ENCODE measurements around the gene NR2F1. TPM values are rescaled to one million over a fixed set of nuclear protein-coding genes. Genes with fewer than 3 reads are reported as not detected.

NR2F1 gene
- total RNA-seq, 1 donor from 2014 or later, result not detected

DNA sequence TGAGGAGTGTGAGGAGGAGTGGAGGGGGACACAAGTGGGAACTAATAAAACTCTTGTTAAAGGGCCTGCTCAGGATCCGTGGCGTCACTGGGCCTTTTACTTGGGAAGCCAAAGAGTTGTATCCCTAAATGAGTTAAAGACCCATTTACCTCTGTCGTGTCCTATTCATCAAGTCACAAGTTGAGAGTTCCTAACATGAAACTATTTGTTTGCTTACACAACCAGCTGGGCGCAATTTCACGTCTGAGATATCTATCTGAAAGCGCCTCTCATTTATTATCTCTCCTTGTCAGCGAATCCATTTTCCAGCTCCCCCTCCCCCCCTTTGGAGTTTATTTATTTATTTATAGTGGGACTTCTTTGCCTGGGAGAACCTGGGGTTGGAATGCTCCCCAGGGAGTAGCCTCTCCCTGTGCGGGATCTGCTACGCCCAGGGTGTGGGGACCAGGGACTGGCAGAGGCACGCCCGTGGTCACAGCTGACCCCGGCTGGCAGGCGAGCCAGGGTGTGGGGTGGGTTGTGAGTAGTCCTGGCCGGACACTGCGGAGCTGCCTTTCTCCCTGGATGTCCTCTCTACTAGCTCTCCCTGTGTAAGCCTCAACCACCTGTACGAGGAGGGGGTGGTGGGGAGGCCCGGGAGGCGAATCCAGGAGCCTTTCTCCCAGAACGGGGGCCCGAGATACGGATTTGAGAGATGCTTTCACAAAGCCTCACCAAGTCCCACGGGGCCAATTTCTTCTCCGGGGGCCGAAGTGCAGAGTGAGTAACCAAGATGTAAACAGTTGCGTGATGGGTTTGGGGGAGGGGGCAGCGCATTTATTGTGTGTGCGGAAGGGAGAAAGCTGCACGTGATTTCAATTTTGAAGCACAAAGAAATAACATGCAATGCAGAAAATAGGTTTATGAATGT, 15.3 kb downstream of the NR2F1 start:
- H3K9me3 Mint-ChIP-seq, result peaks cover 1% of the 10 kb centered on the region
- DNase-seq, result no peak
- no peak overlapping the region for H3K4me3 Mint-ChIP-seq
- CTCF ChIA-PET, result no interaction called here
- ATAC-seq (ENCODE audit: low read depth), result no peak
- no peaks in the 10 kb centered on the region for H3K4me1 Mint-ChIP-seq
- intact Hi-C loops (cut with micrococcal nuclease), result no loop called here
- TF ChIP-seq, protein P1, sequence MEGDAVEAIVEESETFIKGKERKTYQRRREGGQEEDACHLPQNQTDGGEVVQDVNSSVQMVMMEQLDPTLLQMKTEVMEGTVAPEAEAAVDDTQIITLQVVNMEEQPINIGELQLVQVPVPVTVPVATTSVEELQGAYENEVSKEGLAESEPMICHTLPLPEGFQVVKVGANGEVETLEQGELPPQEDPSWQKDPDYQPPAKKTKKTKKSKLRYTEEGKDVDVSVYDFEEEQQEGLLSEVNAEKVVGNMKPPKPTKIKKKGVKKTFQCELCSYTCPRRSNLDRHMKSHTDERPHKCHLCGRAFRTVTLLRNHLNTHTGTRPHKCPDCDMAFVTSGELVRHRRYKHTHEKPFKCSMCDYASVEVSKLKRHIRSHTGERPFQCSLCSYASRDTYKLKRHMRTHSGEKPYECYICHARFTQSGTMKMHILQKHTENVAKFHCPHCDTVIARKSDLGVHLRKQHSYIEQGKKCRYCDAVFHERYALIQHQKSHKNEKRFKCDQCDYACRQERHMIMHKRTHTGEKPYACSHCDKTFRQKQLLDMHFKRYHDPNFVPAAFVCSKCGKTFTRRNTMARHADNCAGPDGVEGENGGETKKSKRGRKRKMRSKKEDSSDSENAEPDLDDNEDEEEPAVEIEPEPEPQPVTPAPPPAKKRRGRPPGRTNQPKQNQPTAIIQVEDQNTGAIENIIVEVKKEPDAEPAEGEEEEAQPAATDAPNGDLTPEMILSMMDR (IDR thresholded peaks at IDR 0.05), result no peak
- POLR2A ChIA-PET, result no interaction called here
- H3K27me3 Mint-ChIP-seq, result peaks cover 34% of the 10 kb centered on the region
- H3K36me3 Mint-ChIP-seq (ENCODE audit: low read depth), result no peaks in the 10 kb centered on the region
- H3K27ac Mint-ChIP-seq, result no peak overlapping the region

- H3K36me3 Mint-ChIP-seq (ENCODE audit: low read depth), result no peaks in the 10 kb centered on the region
- H3K4me1 Mint-ChIP-seq, result peaks cover 2% of the 10 kb centered on the region
- intact Hi-C loops (cut with micrococcal nuclease), result no loop called here
- no peak for ATAC-seq (ENCODE audit: low read depth)
- CTCF ChIA-PET, result no interaction called here
- POLR2A ChIA-PET, result no interaction called here
- TF ChIP-seq, protein P1 (IDR thresholded peaks at IDR 0.05), result no peak
- peaks cover 4% of the 10 kb centered on the region for H3K9me3 Mint-ChIP-seq
- no peak overlapping the region for H3K27ac Mint-ChIP-seq
- H3K4me3 Mint-ChIP-seq, result no peak overlapping the region
- DNase-seq, result no peak
- H3K27me3 Mint-ChIP-seq, result peaks cover 32% of the 10 kb centered on the region
These were observed 16.0 kb downstream of the NR2F1 start for GRCh38 chr5:93599001-93599379.

DNA sequence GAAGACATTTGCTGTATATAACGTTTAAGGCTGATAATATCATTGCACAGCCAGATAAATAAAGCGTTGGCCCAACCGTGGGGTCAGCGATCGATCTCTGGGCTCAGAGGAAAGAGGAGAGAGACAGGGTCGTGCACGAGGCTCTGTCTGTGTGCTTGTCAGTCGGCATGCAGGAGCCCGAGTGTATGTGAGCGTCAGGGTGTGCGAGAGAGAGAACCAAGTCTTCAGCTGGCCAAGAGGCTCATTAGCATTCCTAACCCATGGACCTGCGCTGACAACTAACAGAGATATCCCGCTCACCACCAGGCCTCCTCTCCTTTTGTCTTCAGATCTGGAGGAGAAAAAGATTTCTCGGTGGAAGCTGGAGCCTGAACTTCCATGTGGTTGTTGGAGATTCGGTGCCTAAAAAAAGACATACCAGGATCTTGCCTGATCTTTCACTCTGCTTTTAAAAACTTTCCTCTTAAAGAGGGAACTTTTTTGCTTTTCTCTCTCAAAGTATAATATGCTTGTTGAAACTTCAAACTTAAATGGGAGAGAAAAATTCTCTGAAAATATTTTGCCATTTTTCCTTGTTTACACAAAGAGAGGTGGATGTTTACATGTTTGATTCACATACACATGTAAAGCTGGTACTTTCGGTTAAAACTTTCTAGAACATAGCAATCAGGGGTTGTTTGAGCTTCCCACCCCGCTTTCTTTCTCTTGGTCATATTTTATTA, 16.5 kb downstream of the NR2F1 start:
- Mint-ChIP-seq H3K4me3 (no peak overlapping the region), H3K36me3 (ENCODE audit: low read depth) (no peaks in the 10 kb centered on the region), H3K27ac (no peak overlapping the region), H3K27me3 (peaks cover 28% of the 10 kb centered on the region), H3K4me1 (peaks cover 2% of the 10 kb centered on the region), H3K9me3 (peaks cover 4% of the 10 kb centered on the region)
- CTCF ChIA-PET, result no interaction called here
- DNase-seq (no peak), ATAC-seq (ENCODE audit: low read depth) (no peak)
- intact Hi-C loops (cut with micrococcal nuclease), result no loop called here
- POLR2A ChIA-PET, result no interaction called here
- TF ChIP-seq, protein P1 (IDR thresholded peaks at IDR 0.05), result no peak

GRCh38 chr5:93600409-93601070, 17.5 kb downstream of the NR2F1 start:
- TF ChIP-seq, protein P1 (IDR thresholded peaks at IDR 0.05), result no peak
- H3K27me3 Mint-ChIP-seq, result peaks cover 30% of the 10 kb centered on the region
- DNase-seq (no peak), ATAC-seq (ENCODE audit: low read depth) (no peak)
- H3K4me1 Mint-ChIP-seq, result peaks cover 2% of the 10 kb centered on the region
- CTCF ChIA-PET, result no interaction called here
- POLR2A ChIA-PET, result no interaction called here
- no peak overlapping the region for H3K27ac Mint-ChIP-seq
- H3K36me3 Mint-ChIP-seq (ENCODE audit: low read depth), result no peaks in the 10 kb centered on the region
- peaks cover 4% of the 10 kb centered on the region for H3K9me3 Mint-ChIP-seq
- intact Hi-C loops (cut with micrococcal nuclease), result no loop called here
- no peak overlapping the region for H3K4me3 Mint-ChIP-seq
